ENCODE results near the gene OR11A1.

Gene OR11A1, protein sequence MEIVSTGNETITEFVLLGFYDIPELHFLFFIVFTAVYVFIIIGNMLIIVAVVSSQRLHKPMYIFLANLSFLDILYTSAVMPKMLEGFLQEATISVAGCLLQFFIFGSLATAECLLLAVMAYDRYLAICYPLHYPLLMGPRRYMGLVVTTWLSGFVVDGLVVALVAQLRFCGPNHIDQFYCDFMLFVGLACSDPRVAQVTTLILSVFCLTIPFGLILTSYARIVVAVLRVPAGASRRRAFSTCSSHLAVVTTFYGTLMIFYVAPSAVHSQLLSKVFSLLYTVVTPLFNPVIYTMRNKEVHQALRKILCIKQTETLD

DNA sequence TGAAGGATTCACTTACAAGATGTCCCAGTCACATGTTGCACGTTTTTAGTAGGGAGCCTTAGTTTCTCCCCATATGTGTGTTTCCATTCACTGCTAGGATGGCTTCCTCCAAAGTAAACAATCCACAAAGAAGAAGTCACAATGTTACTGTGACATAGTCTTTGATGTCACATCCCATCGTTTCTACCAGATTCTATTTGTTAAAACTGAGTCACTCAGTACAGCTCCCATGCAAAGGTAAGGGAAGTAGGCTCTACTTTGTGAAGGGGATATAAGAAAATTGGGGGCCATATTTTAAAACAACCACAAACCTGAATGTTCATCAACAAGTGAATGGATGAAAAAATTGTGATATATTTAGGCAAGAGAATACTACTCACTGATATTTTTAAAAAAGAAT lies at the start of gene OR11A1, which contains the start of gene OR2H1:
Gene OR11A1 (minus strand): TSS at position 101 of the 400 bp plus-strand sequence. CDS start 29,430 bp downstream, outside the sequence.
Gene OR2H1 (plus strand): TSS at position 185 of the 400 bp plus-strand sequence. CDS start 4,615 bp downstream, outside the sequence.
- DNase-seq = no peak

DNA sequence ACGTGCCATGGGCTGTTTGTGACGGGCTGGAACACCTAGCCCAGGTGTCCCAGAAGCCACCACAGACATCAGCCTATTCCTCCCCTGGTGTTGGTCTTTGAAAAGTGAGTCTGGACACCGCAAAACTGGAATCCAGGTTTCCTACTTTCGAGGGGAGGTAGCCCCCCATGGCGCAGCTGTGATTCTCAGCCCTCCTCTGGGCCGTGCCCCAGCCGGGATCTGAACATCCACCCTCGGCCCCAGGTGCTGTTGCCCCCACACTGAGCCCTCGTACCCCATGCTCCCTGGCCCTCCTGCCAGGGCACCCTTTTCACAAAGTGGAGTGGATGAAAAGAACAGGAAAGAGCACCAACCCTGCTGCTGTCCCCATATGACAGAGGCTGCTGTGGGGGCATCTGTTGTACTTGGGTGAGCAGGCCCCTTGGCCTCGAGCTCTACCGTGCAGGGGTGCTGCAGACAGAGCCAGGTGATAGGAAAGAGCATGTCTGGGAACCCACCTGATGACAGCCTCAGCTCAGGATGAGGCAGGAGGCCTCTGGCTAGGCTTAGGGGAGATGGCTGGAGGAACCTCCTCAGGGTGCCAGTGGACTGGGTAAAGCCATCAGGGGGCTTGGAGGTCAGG lies 49.7 kb upstream of the OR11A1 start:
- DNase-seq = no peak

DNA sequence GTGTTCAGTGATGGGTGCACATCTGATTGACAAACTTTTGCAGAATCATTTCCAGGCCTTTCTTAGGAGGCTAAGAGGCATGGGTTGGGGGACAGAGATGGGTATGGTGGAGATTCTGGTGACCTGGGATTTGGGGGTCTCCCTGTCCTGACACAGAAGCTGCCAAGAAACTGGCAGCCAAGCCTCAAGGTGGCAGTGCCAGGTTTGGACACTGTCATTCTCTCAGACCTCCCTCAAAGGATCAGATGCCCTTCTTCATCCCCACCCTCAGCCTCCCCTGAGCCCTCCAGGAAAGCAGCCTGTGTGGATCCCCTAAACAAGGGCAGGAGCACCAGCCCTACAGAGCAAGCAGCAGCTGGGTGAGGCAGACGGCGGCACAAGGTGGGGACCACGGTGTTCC lies 48.9 kb upstream of the OR11A1 start:
- no peak for DNase-seq

DNA sequence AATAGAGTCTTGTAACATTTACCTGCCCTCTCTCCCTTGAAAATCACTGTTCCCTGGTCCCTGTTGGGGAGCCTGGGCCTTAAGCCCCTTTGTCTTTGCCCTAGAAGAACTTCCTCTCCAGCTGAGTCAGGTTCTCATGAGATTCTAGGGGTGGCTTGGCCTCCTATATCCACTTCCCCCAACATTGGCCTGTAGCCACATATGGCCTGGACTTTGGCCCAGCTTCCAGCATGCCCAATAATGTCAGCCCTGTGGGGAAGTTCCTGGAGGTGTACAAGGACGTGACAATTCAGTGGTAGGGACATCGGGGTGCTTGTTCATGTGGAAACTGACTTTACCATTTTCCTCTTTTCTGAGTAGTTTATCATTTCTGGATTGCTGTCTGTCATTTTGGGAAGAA lies 48.1 kb upstream of the OR11A1 start:
- no peak for DNase-seq

DNA sequence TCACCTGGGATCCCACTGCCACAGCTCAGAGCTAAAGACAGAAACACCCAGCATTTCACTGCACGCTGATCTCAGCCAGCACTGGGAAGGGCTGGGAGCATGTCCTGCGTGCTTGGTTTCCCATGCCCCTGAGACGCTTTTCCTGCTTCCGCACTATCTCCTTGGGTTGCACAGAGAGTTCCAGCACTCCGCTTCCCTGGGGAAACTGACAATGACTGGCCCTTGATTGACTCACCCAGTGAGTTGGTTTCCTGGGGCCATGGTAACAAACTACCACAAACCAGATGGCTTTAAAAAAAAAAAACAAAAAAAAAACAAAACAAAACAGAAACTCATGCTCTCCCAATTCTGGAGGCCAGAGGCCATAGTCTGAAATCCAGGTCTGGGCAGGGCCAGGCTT lies 45.7 kb upstream of the OR11A1 start:
- no peak for DNase-seq

DNA sequence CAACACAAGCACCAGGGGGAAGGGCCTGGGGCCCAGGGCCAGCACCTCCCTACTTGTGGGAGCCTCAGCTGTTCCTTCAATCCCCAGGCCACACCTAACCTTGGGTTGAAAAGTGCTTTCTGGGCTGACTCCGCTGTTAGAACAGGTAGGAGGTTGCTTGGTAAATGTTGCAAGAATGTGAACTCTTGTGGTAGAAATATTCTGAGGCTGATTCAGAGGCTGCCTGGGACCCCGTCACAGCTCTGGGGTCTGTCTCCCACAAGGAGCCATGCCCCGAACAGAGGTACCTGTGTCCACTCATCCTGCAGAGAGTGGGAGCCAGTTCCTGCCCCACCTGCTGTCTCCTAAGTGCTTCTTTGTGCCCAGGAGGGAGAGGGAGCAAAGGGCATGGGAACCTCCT lies 45.3 kb upstream of the OR11A1 start:
- DNase-seq = no peak

DNA sequence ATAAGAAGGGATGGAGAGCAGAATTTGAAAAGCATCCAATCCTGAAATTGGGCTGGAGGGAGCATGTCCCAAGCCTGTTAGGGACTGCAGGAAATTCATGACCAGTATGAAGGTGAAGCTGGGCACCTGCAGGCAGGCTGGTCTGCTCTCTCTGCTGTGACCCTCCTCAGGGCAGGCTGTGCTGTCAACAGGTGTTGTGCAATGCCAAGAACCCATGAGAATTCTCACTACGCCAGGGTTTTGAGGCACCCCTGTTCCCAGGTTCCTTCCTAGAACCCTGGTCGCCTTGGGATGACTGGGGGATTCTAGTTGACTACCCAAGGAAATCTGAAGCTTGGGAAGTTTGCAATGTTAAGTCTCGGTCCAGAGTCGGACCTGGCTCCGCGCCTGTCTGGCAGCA lies 44.2 kb upstream of the OR11A1 start:
- DNase-seq = no peak

DNA sequence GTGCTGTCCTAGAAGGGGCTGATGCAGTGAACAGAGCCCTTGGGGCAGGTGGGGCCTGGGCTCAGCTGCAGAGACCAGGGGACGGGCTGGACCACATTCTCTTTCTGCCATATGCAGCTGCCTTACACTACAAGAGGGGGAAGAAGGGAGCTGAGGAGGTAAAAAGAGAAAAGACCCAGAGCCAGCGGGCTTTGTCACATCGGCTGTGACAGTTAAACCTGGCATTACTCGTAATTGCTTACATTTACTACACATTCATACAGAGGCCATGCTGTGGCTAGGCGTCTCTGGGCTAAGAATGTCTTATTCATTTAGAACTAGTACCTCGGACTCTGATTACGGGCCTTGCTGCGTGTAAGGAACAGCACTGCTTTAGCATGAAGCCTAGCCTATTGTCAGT lies 43.7 kb upstream of the OR11A1 start:
- no peak for DNase-seq

DNA sequence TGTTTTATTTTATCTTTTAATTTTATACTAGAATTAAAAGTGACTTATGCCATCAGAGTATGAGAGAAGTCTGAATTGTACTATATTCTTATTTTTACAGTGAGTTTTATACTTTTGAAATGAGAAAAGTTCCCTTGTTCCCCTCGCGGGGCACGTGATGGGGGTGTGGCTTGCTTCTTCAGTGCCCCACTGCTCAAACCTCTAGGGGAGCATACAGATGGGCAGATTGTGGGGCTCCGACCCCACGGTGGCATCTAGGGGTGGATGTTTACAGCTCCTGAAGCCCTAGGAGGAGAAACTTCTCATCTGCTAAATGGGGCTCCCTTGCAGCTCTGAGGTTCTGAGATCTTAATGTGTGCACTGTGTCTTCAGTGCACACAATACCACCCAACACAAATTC lies 42.8 kb upstream of the OR11A1 start:
- DNase-seq = no peak

DNA sequence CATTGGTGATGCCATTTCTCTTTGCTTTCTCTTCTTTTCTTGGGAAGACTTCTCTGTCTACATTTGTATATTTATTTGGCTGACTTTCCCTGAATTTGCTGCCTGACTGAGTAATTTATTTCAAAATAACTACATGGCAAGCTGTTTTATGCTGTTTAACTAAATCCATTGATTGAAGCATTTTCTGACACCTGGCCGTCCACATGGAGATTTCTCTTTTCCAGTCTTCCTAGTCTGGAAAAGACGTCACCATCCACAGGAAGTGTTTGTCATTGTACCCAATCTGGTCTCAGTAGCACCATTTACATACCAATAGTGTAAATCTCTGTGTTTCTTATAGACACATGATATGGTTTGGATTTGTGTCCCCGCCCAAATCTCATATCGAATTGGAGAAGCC lies 40.1 kb upstream of the OR11A1 start:
- no peak for DNase-seq

DNA sequence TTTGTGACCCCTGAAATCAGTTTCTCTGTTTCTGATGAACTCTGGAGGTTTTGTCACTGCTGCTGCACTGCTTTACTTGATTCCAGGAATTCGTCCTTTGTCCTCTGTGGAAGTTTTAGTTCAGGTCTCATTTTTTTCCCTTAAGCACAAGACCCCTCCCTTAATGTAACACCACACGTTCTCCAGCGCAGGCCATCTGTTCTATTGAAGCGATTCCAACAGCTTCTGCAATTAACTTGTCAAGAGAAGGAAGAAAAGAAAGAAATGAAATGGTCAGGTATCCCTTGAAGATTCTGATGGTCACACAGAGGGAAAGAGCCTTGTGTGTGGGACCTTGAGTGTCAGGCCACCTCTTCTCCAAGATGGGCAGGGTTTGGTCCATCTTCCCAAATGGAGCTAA lies 38.7 kb upstream of the OR11A1 start:
- no peak for DNase-seq

DNA sequence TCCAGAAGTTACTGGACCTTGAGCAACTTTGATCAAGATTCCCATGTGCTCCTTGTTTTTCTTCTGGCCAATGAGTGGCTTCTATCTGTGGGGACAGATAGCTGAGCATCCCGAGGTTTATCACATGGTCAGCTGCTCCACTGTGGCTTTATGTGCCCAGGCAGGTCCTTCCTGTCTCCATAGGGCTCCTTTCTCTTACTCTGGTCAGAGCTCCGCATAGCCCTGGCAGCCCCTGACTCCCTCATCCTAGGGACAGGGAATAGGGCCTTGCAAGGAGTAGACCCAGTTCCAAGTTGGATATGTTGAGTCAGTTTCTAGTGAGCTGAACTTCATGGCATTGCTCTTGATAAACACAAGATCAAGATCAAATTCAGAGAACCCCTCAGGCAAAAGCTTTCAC lies 37.3 kb upstream of the OR11A1 start:
- DNase-seq = no peak

DNA sequence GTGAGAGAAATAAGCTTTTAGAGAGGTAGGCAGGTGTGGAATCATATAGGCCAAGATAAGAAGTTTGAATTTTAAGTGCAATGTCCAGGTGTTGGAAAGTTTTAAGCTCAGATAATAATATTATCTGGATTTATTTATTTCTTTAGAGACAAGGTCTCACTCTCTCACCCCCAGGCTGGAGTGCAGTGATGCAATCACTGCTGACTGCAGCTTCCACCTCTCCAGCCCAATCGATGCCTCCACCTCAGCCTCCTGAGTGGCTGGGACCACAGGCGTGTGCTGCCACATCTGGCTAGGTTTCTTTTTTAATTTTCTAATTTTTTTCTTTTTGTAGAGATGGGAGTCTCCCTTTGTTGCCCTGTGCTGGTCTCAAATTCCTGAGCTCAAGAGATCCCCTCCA lies 36.4 kb upstream of the OR11A1 start:
- DNase-seq = no peak

DNA sequence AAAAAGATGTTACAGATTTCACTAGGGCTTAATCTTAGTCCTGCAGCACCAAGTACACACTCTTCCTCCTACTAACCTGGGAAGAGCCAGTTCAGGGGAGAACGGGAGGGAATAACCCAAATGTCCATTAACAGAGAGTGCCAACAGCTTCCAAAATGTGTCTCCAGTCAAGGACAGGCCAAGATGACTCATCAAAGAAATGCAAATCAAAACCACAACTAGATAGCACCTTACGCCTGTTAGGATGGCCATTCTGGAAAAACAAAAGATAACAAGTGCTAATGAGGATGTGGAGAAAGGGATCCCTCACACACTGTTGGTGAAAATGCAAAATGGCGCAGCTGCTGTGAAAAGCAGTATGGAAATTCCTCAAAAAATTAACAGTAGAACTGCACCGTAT lies 34.7 kb upstream of the OR11A1 start:
- DNase-seq = no peak

DNA sequence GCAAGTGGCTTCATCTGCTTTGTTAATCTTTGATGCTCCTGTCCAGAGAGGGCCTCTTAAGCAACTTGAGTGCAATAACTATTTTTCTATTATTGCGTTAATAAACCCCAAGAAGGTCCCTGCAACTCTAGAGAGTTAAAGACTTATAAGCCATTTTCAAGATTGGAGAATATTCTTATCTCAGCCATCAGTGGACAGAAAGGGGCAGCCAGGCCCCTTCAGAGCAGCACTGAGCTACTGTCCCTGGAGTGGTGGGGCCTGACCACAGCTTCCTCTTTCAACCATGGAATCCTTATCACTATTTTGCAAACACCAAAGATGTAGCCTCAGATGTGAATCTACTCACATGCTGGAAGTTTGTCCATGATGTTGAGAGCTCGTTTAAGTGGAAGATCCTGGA lies 33.7 kb upstream of the OR11A1 start:
- no peak for DNase-seq

DNA sequence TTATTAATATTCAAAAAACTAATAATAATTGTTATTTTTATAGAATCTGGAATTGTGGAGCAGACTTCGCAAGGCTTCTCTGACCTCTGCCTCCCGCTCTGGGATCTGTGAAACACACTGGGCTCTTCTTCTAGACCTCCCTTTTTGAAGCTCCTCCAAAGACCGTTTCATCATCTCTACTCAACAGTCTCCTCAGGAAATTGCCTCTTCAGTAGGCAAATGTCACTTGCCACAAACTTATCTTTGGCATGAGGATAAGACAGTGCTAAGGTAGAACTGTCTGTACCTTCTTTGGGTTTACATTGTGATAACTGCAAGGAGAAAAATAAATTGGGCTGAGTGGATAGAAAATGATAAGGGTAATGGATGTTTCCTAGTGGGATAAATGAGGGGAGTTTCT lies 33.2 kb upstream of the OR11A1 start:
- DNase-seq = no peak

DNA sequence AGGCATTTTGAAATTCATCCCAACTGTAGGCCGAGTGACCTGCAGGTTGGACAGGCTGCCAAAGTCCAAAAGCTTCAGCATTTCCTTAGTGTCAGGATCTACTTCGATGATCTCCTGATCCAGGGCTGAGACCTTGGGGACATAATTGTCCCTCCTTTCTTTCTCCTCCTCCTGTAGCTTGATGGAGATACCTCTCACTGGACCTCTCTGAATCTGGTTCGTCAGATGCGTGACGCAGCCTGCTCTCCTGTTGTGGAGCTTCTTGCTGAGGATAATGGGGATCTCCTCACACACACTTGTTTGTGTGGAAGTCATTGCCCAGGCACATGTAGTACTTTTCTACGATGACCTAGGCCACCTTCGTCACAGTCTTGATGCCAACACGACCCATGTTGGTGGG lies 32.4 kb upstream of the OR11A1 start:
- no peak for DNase-seq

DNA sequence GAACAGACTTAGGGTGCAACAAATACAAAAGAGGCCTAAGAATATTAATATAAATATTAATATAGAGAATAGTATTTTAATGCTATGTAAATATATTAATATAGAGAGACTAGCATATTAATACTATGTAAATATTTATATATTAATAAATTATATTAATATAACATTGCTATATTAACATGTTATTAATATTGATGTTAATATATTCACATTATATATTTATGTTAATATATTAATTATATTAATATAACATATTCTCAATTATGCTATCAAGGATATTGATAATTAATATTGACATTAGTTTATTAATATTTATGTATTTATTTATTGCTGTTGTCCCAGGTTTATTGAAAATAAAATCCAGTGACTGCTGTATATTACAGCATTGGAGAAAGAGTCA lies 32.0 kb upstream of the OR11A1 start:
- DNase-seq = no peak

DNA sequence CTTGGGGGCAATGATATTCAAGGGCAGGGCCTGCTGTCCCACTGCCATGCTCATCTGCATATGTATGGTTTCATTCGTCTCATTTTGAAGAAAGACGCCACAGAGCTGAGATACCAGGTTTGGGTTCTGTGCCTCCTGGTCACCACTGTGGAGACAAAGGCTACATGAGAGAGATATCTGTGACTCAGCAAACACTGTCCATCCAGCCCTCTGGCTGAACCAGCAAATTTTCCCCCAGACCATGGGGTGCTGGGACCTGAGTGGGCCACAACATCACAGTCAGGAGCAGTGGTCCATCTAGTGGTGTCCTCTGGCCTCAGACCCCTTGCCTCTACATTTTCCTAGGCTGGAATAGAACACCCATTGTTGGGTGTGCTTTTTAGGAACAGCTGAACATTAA lies 30.8 kb upstream of the OR11A1 start, which contains the start of gene MAS1L:
Gene MAS1L (minus strand): TSS at position 297 of the 400 bp plus-strand sequence. CDS start 54 bp downstream, at position 243.
- DNase-seq = no peak

DNA sequence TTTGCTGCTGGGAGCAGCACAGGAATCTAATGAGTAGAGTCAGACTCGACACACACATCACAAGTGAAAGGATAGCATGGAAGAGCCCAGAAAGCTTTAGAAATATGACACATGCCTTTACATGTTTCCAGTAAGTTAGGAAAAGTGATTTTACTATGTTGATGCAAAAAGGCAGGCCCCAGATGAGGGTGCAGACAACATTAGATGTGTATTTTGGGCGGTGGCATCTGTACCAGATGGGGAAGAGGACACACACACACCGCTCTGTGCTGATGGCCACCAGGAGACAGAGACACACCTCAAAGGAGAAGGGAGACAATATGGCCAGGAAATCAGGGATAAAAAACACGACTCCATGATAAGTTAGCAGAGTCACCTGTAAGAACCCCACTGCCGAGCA lies 30.3 kb upstream of the OR11A1 start:
- no peak for DNase-seq

DNA sequence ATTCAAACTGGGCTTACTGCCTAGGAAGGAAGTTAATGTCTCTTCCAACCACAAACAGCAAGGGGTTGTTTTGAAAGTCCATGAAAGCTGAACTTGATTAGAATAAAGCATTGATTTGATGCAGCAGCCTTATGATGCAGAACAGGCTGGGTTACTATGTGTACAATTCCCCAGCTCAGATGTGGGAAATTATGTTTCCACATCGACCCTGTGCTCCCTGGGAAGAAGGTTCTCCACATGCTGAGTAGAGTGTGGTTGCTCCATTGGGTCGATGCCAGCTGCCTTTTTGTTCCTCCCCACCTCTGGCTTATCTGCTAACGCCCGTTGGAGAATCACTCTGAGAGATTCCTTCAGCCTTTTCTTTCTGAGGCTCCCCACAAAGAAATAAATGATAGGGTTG lies 29.7 kb upstream of the OR11A1 start:
- DNase-seq = no peak

DNA sequence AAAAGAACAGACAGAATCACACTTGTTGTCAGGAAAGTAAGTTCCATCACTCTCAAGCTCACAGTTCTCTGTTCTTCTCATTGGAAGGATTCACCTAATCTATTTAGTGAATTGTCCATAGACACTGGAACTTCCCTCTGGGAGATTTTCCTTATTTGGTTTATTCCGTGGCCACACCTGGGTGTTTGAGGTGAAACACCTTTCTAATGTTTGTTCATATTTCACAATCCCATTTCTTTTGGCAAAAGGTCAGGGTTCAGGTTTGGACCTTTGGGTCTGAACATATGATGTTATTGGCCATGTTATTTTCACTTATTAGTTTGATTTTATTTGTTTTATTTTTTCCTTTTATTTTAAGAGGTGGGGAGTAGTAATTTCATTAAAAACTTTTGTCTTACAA lies 26.9 kb upstream of the OR11A1 start:
- DNase-seq = no peak

DNA sequence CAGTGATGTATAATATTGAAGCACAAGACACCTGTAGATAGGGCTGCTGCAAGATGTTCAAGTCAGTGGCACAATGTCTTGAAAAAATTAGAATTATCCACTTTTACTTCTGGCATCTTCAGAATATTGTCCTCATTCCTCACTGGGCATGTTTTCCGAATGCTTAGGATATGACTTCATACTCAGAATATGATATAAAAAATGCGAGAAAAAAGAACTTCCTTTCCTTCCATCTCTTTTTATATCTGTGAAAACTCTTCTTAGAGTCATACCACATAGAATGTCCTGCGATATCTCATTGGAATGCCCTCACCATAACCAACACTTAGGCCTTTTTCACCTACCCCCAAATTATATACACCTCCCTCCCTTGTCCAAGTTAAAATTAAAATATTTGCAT lies 26.3 kb upstream of the OR11A1 start:
- no peak for DNase-seq

DNA sequence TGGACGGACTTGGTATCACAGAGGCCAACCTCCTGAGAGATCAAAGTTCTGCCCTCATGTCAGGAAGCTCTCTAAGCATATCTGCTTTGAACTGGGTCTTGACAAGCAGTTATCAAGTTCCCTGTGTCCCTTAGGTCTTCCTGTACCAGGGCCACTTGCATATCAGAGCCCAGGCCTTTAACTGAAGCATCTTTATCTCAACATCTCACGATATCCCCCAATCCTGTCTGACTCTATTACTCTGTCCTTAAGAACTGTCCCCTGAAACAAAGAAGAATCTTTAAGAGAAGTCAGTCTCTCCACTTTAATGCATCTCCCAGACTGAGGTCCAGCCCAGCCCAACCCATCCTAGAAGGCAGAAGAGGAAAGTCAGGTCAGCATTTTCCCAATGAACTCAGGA lies 22.7 kb upstream of the OR11A1 start:
- DNase-seq = no peak

DNA sequence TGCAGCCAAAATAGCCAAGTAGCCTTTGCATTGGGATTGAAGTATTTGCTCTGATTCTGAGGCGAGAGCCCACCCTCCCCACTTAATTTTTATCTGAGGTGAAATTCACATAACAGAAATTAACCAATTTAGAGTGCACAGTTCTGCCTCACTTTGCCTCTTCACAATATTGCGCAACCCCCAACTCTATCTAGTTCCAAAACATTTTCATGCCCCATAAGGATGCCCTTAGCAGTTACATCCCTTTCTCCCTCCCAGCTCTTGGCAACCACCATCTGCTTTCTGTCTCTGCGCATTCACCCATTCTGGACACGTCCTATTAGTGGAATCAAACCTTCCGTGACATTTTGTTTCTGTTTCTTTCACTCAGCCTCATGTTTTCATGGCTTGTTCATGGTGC lies 21.9 kb upstream of the OR11A1 start:
- DNase-seq = no peak
